ENCODE data around the gene GPR179. TPM values are rescaled to one million over a fixed set of nuclear protein-coding genes. Genes with fewer than 3 reads are reported as not detected.
A peak's percentile ranks its signal among the peaks of the same experiment; 100 is the strongest.

The GPR179 gene
- total RNA-seq, 2 donors from 2014 or later = not detected

DNA sequence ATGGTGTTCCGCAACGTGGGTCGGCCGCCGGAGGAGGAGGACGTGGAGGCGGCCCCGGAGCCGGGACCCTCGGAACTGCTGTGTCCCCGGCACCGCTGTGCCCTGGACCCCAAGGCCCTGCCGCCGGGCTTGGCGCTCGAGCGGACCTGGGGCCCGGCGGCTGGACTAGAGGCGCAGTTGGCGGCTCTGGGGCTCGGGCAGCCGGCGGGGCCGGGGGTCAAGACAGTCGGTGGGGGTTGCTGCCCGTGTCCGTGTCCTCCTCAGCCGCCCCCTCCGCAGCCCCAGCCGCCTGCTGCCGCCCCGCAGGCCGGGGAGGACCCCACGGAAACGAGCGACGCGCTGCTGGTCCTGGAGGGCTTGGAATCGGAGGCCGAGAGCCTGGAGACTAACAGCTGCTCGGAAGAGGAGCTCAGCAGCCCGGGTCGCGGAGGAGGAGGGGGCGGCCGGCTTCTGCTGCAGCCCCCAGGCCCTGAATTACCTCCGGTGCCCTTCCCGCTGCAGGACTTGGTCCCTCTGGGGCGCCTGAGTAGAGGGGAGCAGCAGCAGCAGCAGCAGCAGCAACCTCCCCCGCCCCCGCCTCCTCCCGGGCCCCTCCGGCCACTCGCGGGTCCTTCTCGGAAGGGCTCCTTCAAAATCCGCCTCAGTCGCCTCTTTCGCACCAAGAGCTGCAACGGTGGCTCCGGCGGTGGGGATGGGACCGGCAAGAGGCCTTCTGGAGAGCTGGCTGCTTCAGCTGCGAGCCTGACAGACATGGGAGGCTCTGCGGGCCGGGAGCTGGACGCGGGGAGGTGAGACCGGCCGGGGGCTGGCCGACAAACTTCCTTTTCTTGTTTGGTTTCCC, 8.7 kb upstream of the GPR179 start:
- peaks cover 21% of the 10 kb centered on the region for H3K27me3 ChIP-seq (ENCODE audit: control insufficient read depth, insufficient read depth, low read length, poor library complexity, severe bottlenecking)
- peak; percentile 88 for DNase-seq
- TF ChIP-seq, protein P1, sequence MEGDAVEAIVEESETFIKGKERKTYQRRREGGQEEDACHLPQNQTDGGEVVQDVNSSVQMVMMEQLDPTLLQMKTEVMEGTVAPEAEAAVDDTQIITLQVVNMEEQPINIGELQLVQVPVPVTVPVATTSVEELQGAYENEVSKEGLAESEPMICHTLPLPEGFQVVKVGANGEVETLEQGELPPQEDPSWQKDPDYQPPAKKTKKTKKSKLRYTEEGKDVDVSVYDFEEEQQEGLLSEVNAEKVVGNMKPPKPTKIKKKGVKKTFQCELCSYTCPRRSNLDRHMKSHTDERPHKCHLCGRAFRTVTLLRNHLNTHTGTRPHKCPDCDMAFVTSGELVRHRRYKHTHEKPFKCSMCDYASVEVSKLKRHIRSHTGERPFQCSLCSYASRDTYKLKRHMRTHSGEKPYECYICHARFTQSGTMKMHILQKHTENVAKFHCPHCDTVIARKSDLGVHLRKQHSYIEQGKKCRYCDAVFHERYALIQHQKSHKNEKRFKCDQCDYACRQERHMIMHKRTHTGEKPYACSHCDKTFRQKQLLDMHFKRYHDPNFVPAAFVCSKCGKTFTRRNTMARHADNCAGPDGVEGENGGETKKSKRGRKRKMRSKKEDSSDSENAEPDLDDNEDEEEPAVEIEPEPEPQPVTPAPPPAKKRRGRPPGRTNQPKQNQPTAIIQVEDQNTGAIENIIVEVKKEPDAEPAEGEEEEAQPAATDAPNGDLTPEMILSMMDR (conservative IDR thresholded peaks at IDR 0.05) = no peak
- Mint-ChIP-seq H3K9me3 (no peaks in the 10 kb centered on the region), H3K4me1 (peaks cover 46% of the 10 kb centered on the region), H3K27ac (no peak overlapping the region), H3K36me3 (ENCODE audit: low read depth) (no peaks in the 10 kb centered on the region), H3K4me3 (peak overlapping the region; percentile 70), H3K27me3 (ENCODE audit: insufficient read depth) (no peaks in the 10 kb centered on the region)
- peak overlapping the region; percentile 34 for H3K9ac ChIP-seq (ENCODE audit: extremely low read depth, low read length, poor library complexity, severe bottlenecking)
- H3K9me3 ChIP-seq (ENCODE audit: control insufficient read depth, low read length) = no peaks in the 10 kb centered on the region
- WGBS, 2 experiments (ENCODE audit: insufficient coverage in 1 of 2, insufficient read length in 1 of 2) = 1% methylated on average over 39 to 72 of the region's 72 CpGs
- H3K27ac ChIP-seq (ENCODE audit: low read depth, low read length) = no peak overlapping the region
- H3K4me1 ChIP-seq (ENCODE audit: control insufficient read depth, insufficient read depth, low read length) = peaks cover 6% of the 10 kb centered on the region
- H3K4me3 ChIP-seq (ENCODE audit: low read length) = peak overlapping the region; percentile 83
- no peaks in the 10 kb centered on the region for H3K36me3 ChIP-seq (ENCODE audit: control insufficient read depth, insufficient read depth, low read length)

DNA sequence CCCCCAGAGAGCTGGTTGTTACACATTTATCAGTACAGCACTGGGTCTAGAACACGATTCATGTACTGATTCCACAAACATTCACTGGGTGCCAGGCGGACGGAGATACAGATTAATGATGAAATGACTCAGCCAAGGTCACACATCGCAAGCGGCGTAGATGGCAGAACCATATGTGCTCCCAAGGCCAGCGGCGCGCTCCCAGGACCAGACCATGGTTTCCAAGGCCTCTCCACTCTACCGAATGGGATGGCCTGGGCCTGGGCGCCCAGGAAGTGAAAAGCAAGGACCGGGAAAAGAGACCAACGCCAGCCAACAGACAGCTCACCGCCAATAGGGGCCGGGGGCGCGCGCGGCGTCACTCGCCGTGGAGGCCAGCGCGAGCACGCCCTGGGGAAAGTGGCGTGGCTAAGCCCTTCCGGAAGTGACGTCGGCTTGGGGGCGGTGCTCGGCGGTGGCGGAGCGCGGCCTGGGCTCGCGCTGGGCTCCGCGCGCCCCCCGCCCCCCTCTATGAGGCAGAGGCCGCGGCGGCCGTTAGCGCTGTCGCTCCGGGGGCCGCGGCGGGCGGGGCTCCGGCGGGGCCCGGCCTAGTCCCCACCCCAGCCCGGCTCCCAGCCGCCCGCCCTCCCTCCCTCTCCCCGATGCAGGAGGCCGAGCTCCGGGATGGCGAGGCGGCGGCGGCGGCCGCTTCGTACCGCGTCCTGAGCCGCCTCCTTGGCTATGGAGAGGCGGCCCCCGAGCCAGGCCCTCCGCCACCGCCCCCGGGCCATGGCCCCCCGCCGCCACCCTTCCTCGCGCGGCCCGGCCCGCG, 7.9 kb upstream of the GPR179 start, which contains the start of gene SOCS7:
SOCS7 (plus strand) TSS at position 433 of the 811 bp plus-strand sequence; CDS start at position 642, 209 bp downstream.
- H3K36me3 Mint-ChIP-seq (ENCODE audit: low read depth) = no peaks in the 10 kb centered on the region
- 9 to 56% methylated on average over 14 to 84 of the region's 84 CpGs for WGBS, 2 experiments (ENCODE audit: insufficient coverage in 1 of 2, insufficient read length in 1 of 2)
- TF ChIP-seq, protein P1 (conservative IDR thresholded peaks at IDR 0.05) = no peak

DNA sequence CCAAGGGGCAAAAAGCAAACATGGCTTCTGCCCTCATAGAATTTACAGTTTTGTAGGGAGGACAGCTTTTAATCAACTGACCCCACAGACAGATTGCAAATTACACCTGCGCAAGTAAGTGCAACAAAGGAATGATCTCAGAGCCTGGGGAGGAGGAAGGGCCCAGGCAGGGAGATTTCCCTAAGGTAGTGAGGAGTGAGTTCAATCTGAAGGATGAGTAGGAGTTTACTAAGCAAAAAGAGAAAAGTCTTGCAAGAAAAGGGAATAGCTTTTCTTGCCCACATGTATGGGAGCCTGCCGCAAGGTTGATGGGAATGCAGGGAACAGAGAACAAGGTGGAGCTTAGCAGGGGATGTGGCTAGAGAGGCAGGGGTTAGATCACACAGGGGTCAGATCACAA, 6.3 kb upstream of the GPR179 start:
- Mint-ChIP-seq H3K27ac (peak overlapping the region; percentile 90), H3K4me1 (peaks cover 39% of the 10 kb centered on the region), H3K27me3 (ENCODE audit: insufficient read depth) (no peaks in the 10 kb centered on the region), H3K36me3 (ENCODE audit: low read depth) (no peaks in the 10 kb centered on the region), H3K9me3 (no peaks in the 10 kb centered on the region), H3K4me3 (no peak overlapping the region)
- Histone ChIP-seq H3K9me3 (ENCODE audit: control insufficient read depth, low read length) (no peaks in the 10 kb centered on the region), H3K4me1 (ENCODE audit: control insufficient read depth, insufficient read depth, low read length) (peaks cover 6% of the 10 kb centered on the region), H3K27ac (ENCODE audit: low read depth, low read length) (peak overlapping the region; percentile 29), H3K4me3 (ENCODE audit: low read length) (no peak overlapping the region), H3K36me3 (ENCODE audit: control insufficient read depth, insufficient read depth, low read length) (no peaks in the 10 kb centered on the region), H3K9ac (ENCODE audit: extremely low read depth, low read length, poor library complexity, severe bottlenecking) (peak overlapping the region; percentile 27), H3K27me3 (ENCODE audit: control insufficient read depth, insufficient read depth, low read length, poor library complexity, severe bottlenecking) (peaks cover 18% of the 10 kb centered on the region)
- TF ChIP-seq, protein P1 (conservative IDR thresholded peaks at IDR 0.05) = no peak
- WGBS, 2 experiments (ENCODE audit: insufficient coverage in 1 of 2, insufficient read length in 1 of 2) = 85 to 88% methylated on average over 2 of the region's 2 CpGs
- peak; percentile 73 for DNase-seq

More for the DNA sequence above, 7.9 kb upstream of the GPR179 start, which contains the start of gene SOCS7:
- Histone ChIP-seq H3K4me1 (ENCODE audit: control insufficient read depth, insufficient read depth, low read length) (peaks cover 6% of the 10 kb centered on the region), H3K9ac (ENCODE audit: extremely low read depth, low read length, poor library complexity, severe bottlenecking) (peak within 1 kb of the TSS; percentile 34), H3K36me3 (ENCODE audit: control insufficient read depth, insufficient read depth, low read length) (no peaks in the 10 kb centered on the region), H3K27ac (ENCODE audit: low read depth, low read length) (no peak within 1 kb of the TSS), H3K27me3 (ENCODE audit: control insufficient read depth, insufficient read depth, low read length, poor library complexity, severe bottlenecking) (peaks cover 21% of the 10 kb centered on the region), H3K9me3 (ENCODE audit: control insufficient read depth, low read length) (no peaks in the 10 kb centered on the region), H3K4me3 (ENCODE audit: low read length) (peak within 1 kb of the TSS; percentile 83)
- Mint-ChIP-seq H3K9me3 (no peaks in the 10 kb centered on the region), H3K4me3 (peak within 1 kb of the TSS; percentile 70), H3K27ac (peak within 1 kb of the TSS; percentile 95), H3K4me1 (peaks cover 45% of the 10 kb centered on the region), H3K27me3 (ENCODE audit: insufficient read depth) (no peaks in the 10 kb centered on the region)
- DNase-seq = peak; percentile 98

Measured in endodermal cell (in vitro differentiated cells).